ENCODE results near the gene KLHL5. TPM values are rescaled to one million over a fixed set of nuclear protein-coding genes. Genes with fewer than 3 reads are reported as not detected.

Gene KLHL5
- total RNA-seq, 1 donor from 2014 or later: 61.5 TPM

DNA sequence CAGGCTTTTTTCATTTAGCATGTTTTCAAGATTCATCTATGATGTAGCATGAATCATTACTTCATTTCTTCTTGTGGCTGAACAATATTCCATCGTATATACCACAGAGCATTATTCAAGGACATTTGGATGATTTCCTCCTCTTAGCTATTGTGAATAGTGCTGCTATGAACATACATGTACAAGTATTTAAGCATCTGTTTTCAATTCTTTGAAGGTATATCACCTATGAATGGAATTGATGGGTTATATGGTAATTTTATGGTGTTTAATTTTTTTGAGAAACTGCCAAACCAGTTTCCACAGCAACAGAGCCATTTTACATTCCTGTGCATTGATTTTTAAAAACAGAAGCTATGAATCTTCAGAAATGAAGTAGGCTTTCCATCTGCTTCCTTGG is 84.2 kb downstream of the KLHL5 start:
- ChIA-PET CTCF (interaction anchor here (0.8 to 1.3 kb wide), 2 partner anchors 12 to 243 kb away, joined by 3 to 7 read pairs; no protein-coding TSS in a partner anchor), POLR2A (no interaction called here)
- H3K36me3 Mint-ChIP-seq (ENCODE audit: low read depth): no peaks in the 10 kb centered on the region
- ATAC-seq (ENCODE audit: low read depth) (no peak), DNase-seq (no peak)
- H3K27ac Mint-ChIP-seq: no peak overlapping the region
- peaks cover 4% of the 10 kb centered on the region for H3K4me1 Mint-ChIP-seq
- H3K4me3 Mint-ChIP-seq: no peak overlapping the region
- no peaks in the 10 kb centered on the region for H3K27me3 Mint-ChIP-seq
- TF ChIP-seq, protein P1, sequence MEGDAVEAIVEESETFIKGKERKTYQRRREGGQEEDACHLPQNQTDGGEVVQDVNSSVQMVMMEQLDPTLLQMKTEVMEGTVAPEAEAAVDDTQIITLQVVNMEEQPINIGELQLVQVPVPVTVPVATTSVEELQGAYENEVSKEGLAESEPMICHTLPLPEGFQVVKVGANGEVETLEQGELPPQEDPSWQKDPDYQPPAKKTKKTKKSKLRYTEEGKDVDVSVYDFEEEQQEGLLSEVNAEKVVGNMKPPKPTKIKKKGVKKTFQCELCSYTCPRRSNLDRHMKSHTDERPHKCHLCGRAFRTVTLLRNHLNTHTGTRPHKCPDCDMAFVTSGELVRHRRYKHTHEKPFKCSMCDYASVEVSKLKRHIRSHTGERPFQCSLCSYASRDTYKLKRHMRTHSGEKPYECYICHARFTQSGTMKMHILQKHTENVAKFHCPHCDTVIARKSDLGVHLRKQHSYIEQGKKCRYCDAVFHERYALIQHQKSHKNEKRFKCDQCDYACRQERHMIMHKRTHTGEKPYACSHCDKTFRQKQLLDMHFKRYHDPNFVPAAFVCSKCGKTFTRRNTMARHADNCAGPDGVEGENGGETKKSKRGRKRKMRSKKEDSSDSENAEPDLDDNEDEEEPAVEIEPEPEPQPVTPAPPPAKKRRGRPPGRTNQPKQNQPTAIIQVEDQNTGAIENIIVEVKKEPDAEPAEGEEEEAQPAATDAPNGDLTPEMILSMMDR (IDR thresholded peaks at IDR 0.05): no peak
- H3K9me3 Mint-ChIP-seq: no peaks in the 10 kb centered on the region
- intact Hi-C loops (cut with micrococcal nuclease): no loop called here

DNA sequence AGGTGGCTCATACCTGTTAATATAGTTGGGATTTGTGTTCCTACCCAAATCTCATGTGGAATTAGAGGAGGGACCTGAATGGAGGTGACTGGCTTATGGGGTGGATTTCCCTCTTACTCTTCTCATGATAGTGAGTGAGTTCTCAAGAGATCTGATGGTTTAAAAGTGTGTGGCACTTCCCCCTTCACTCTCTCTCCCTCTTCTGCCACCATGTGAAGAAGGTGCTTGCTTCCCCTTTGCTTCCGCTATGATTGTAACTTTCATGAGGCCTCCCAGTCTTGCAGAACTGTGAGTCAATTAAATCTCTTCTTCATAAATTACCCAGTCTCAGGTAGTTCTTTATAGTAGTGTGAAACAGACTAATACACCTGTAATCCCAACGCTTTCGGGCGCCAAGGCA is 92.0 kb downstream of the KLHL5 start:
- ATAC-seq (ENCODE audit: low read depth) (peak; percentile 40), DNase-seq (no peak)
- Mint-ChIP-seq H3K36me3 (ENCODE audit: low read depth) (no peaks in the 10 kb centered on the region), H3K27ac (no peak overlapping the region), H3K27me3 (no peaks in the 10 kb centered on the region), H3K9me3 (no peaks in the 10 kb centered on the region), H3K4me1 (peaks cover 13% of the 10 kb centered on the region), H3K4me3 (no peak overlapping the region)
- intact Hi-C loops (cut with micrococcal nuclease): no loop called here
- TF ChIP-seq, protein P1 (IDR thresholded peaks at IDR 0.05): no peak
- CTCF ChIA-PET: interaction anchor here (0.8 kb wide), 1 partner anchor 20 kb away, joined by 3 read pairs; no protein-coding TSS in a partner anchor
- POLR2A ChIA-PET: interaction anchor here (1.7 kb wide), 1 partner anchor 12 kb away, joined by 3 read pairs; no protein-coding TSS in a partner anchor

DNA sequence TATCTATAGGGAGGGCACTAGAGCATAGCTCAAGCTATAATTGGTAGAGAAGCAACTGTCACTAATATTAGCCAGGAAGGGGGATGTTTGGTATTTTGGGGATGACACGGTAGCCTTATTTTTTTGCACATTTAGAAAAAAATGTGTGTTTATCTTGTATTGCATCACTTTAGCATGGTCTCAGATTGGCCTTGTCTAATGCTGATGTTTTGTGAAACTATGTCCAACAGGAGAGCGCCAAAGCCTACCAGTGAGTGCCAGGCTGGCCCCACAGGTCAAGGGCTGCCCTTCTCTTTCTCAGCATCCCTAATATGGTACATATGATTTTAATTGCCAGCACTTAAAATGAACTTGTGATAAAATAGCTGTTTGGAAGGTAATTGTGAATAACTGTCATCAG is 95.5 kb downstream of the KLHL5 start:
- POLR2A ChIA-PET: no interaction called here
- TF ChIP-seq, protein P1 (IDR thresholded peaks at IDR 0.05): no peak
- no peak for ATAC-seq (ENCODE audit: low read depth)
- Mint-ChIP-seq H3K4me1 (peaks cover 6% of the 10 kb centered on the region), H3K9me3 (no peaks in the 10 kb centered on the region), H3K27me3 (no peaks in the 10 kb centered on the region), H3K36me3 (ENCODE audit: low read depth) (no peaks in the 10 kb centered on the region), H3K4me3 (no peak overlapping the region), H3K27ac (no peak overlapping the region)
- CTCF ChIA-PET: no interaction called here
- intact Hi-C loops (cut with micrococcal nuclease): no loop called here
- no peak for DNase-seq

DNA sequence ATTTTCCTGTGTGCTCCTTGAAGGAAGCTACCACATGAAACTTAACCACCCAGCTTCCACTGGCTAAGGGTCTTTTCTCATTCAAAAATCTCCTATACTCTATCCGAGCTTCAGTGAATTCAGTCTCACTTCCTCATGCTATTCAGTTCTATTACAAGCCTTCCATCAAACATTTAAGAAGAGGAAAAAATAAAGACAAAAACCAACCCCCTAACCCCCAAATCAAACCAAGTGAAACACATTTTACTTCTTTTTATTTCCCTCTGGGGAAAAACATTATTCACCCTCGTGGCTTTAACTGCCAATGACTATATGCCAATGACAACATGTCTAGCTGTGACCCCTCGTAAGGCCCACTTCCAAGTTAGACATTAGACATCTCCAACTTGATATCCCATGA is 104.1 kb downstream of the KLHL5 start:
- POLR2A ChIA-PET: interaction anchor here (1.0 to 2.9 kb wide), 3 partner anchors 11 to 16 kb away, joined by 3 to 20 read pairs (median 3); partner anchors contain the start of gene WDR19
- Mint-ChIP-seq H3K4me3 (peak overlapping the region; percentile 70), H3K4me1 (peaks cover 56% of the 10 kb centered on the region), H3K27ac (peak overlapping the region; percentile 87), H3K36me3 (ENCODE audit: low read depth) (no peaks in the 10 kb centered on the region), H3K9me3 (no peaks in the 10 kb centered on the region), H3K27me3 (no peaks in the 10 kb centered on the region)
- TF ChIP-seq, protein P1 (IDR thresholded peaks at IDR 0.05): no peak
- DNase-seq: no peak
- intact Hi-C loops (cut with micrococcal nuclease): loop anchor here (1.0 to 10.0 kb wide), 3 partner anchors 16 to 851 kb away; partner anchors contain the start of genes TMEM156 and WDR19
- peak; percentile 88 for ATAC-seq (ENCODE audit: low read depth)
- CTCF ChIA-PET: interaction anchor here (0.9 to 2.3 kb wide), 5 partner anchors 16 to 310 kb away, joined by 3 to 8 read pairs (median 7); partner anchors contain the start of gene WDR19

DNA sequence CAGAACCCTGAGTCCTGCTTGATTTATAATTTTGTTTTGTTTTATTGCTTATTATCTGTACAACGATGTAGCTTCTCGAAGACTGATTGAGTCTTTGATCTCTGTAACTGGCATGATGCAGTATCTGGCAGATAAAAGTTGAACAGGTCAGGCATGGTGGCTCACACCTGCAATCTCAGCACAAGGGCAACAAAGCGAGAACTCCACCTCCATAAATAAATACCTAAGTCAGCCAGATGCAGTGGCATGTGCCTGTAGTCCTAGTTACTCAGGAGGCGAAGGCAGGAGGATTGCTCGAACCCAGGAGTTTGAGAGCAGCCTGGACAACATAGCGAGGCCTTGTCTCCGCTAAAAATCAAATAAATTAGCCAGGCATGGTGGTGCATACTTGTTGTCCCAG is 104.6 kb downstream of the KLHL5 start:
- no peak for DNase-seq
- CTCF ChIA-PET: interaction anchor here (1.2 to 2.3 kb wide), 4 partner anchors 15 to 306 kb away, joined by 3 to 8 read pairs (median 8); partner anchors contain the start of gene WDR19
- intact Hi-C loops (cut with micrococcal nuclease): loop anchor here (1.0 to 10.0 kb wide), 3 partner anchors 16 to 852 kb away; partner anchors contain the start of genes TMEM156 and WDR19

More for the DNA sequence above, 104.6 kb downstream of the KLHL5 start:
- no peaks in the 10 kb centered on the region for H3K9me3 Mint-ChIP-seq
- POLR2A ChIA-PET: interaction anchor here (0.9 to 2.9 kb wide), 3 partner anchors 15 to 531 kb away, joined by 3 to 20 read pairs (median 3); partner anchors contain the start of genes UBE2K and WDR19
- ATAC-seq (ENCODE audit: low read depth): peak; percentile 49
- H3K27me3 Mint-ChIP-seq: no peaks in the 10 kb centered on the region
- TF ChIP-seq, protein P1 (IDR thresholded peaks at IDR 0.05): no peak
- H3K4me1 Mint-ChIP-seq: peaks cover 56% of the 10 kb centered on the region
- H3K27ac Mint-ChIP-seq: peak overlapping the region; percentile 87
- H3K36me3 Mint-ChIP-seq (ENCODE audit: low read depth): no peaks in the 10 kb centered on the region
- peak overlapping the region; percentile 70 for H3K4me3 Mint-ChIP-seq
